CD14-positive monocyte (primary cell): ENCODE data around the gene TLE7. TPM values are rescaled to one million over a fixed set of nuclear protein-coding genes. Genes with fewer than 3 reads are reported as not detected.
A peak's percentile ranks its signal among the peaks of the same experiment; 100 is the strongest.

ENCODE experiments used
- DNase-seq, 3 donors: peaks; one replicate each; pipeline ENCODE4 v3.0.0-alpha.2; 2011 to 2022
- H2AFZ ChIP-seq: 2 replicates; pipeline ENCODE4 v1.6.0; 2012; ENCODE audit warnings: mild to moderate bottlenecking, low read depth, low read length, inconsistent platforms; ENCODE audit not compliant: insufficient read depth, poor library complexity, severe bottlenecking
- H3K27ac ChIP-seq, 2 donors: 1 replicate in 1 of 2; 2 replicates in 1 of 2; pipeline ENCODE4 v1.5.1; 2012 to 2013; ENCODE audit warnings: low read length in 2 of 2, control low read depth in 1 of 2, inconsistent platforms in 1 of 2, low read depth in 1 of 2, mild to moderate bottlenecking in 1 of 2
- H3K27me3 ChIP-seq, 2 donors: one replicate each; pipeline versions ENCODE4 v1.6.0 to v1.6.1; 2011 to 2013; ENCODE audit warnings: low read length in 2 of 2; ENCODE audit not compliant: control insufficient read depth in 2 of 2, insufficient read depth in 2 of 2
- H3K36me3 ChIP-seq, 2 donors: replicated peaks in 1 of 2; 1 replicate in 1 of 2; 2 replicates in 1 of 2; pipeline versions ENCODE4 v1.5.1 to v1.6.1; 2012 to 2013; ENCODE audit warnings: low read length in 2 of 2, control low read depth in 1 of 2, inconsistent platforms in 1 of 2, mild to moderate bottlenecking in 1 of 2; ENCODE audit not compliant: insufficient read depth in 2 of 2, control insufficient read depth in 1 of 2
- H3K4me1 ChIP-seq, 2 donors: 1 replicate in 1 of 2; 2 replicates in 1 of 2; pipeline versions ENCODE4 v1.5.1 to v1.6.1; 2012 to 2013; ENCODE audit warnings: low read length in 2 of 2, control low read depth in 1 of 2, inconsistent platforms in 1 of 2, mild to moderate bottlenecking in 1 of 2, moderate library complexity in 1 of 2; ENCODE audit not compliant: insufficient read depth in 2 of 2, control insufficient read depth in 1 of 2
- H3K4me2 ChIP-seq: replicated peaks from 2 replicates; pipeline ENCODE3; 2012; ENCODE audit warnings: low read length, moderate library complexity, mild to moderate bottlenecking; ENCODE audit not compliant: poor library complexity, severe bottlenecking; ENCODE audit errors: extremely low read depth
- H3K4me3 ChIP-seq, 3 experiments: fragments of 200-600 bp in 1 of 3; sonication (generic) in 1 of 3; replicated peaks in 1 of 3; 1 replicate in 2 of 3; 2 replicates in 1 of 3; pipeline ENCODE4 v1.5.1; 2011 to 2013; ENCODE audit warnings: low read length in 3 of 3, mild to moderate bottlenecking in 3 of 3, control low read depth in 2 of 3, low read depth in 2 of 3, inconsistent platforms in 1 of 3, moderate library complexity in 1 of 3
- H3K79me2 ChIP-seq: 2 replicates; pipeline ENCODE4 v1.6.0; 2012; ENCODE audit warnings: mild to moderate bottlenecking, control low read depth, inconsistent platforms, low read length, moderate library complexity; ENCODE audit not compliant: insufficient read depth
- H3K9ac ChIP-seq: 2 replicates; pipeline ENCODE4 v1.6.0; 2017; ENCODE audit warnings: low read length, mild to moderate bottlenecking; ENCODE audit not compliant: insufficient read depth, poor library complexity, severe bottlenecking
- H3K9me3 ChIP-seq, 2 donors: replicated peaks in 1 of 2; 1 replicate in 1 of 2; 2 replicates in 1 of 2; pipeline versions ENCODE4 v1.5.1 to v1.6.1; 2012 to 2013; ENCODE audit warnings: low read length in 2 of 2, control low read depth in 1 of 2; ENCODE audit not compliant: control insufficient read depth in 1 of 2, insufficient read depth in 1 of 2
- H4K20me1 ChIP-seq: 2 replicates; pipeline ENCODE4 v1.6.0; 2012; ENCODE audit warnings: mild to moderate bottlenecking, low read length, control low read depth, moderate library complexity; ENCODE audit not compliant: insufficient read depth
- H3K27ac Mint-ChIP-seq, 7 donors: one replicate each; pipeline ENCODE4 v1.8.0; 2020; ENCODE audit warnings: mild to moderate bottlenecking in 7 of 7, mixed read lengths in 7 of 7, moderate library complexity in 6 of 7, inconsistent platforms in 2 of 7
- H3K27me3 Mint-ChIP-seq, 3 donors: one replicate each; pipeline ENCODE4 v1.8.0; 2021 to 2022; ENCODE audit warnings: low read depth in 3 of 3, mild to moderate bottlenecking in 3 of 3, mixed read lengths in 3 of 3, moderate library complexity in 3 of 3, inconsistent platforms in 1 of 3
- H3K36me3 Mint-ChIP-seq, 2 donors: one replicate each; pipeline ENCODE4 v1.8.0; 2020; ENCODE audit warnings: mixed read lengths in 2 of 2, inconsistent platforms in 1 of 2, mild to moderate bottlenecking in 1 of 2
- H3K4me1 Mint-ChIP-seq: one replicate; pipeline ENCODE4 v1.8.0; 2020; ENCODE audit warnings: mild to moderate bottlenecking, mixed read lengths
- H3K4me3 Mint-ChIP-seq, 2 donors: one replicate each; pipeline ENCODE4 v1.8.0; 2020; ENCODE audit warnings: mild to moderate bottlenecking in 2 of 2, mixed read lengths in 2 of 2, moderate library complexity in 1 of 2
- H3K9me3 Mint-ChIP-seq, 7 donors: one replicate each; pipeline ENCODE4 v1.8.0; 2020 to 2022; ENCODE audit warnings: mixed read lengths in 7 of 7, mild to moderate bottlenecking in 6 of 7, moderate library complexity in 6 of 7, inconsistent platforms in 2 of 7
- WGBS: methylation state at CpG from one replicate; pipeline ENCODE4 v1.1.5; 2013; ENCODE audit warnings: missing lambda C conversion rate; ENCODE audit not compliant: insufficient coverage; 5-methylcytosine and 5-hydroxymethylcytosine counted together
- intact Hi-C, 2 donors: fragments of 100-400 bp; cut with micrococcal nuclease; formaldehyde crosslinking; loops; one replicate each; pipeline versions ENCODE4 v1.15.0 to v1.15.1; 2023
- polyA plus RNA-seq, 3 donors: library from polyadenylated mRNA; depleted of rRNA in 1 of 3; unstranded in 2 of 3; stranded (reverse) in 1 of 3; fragments of 300-500 nt in 2 of 3; fragments of >200 nt in 1 of 3; fragmentation: Illumina TruSeq in 2 of 3; gene quantifications; 1 replicate in 2 of 3; 2 replicates in 1 of 3; pipeline ENCODE4 v1.2.3, GENCODE V29; 2012 to 2021
- TF ChIP-seq, protein P1 (sequence below): fragments of 200-600 bp; IDR thresholded peaks from one replicate; pipeline ENCODE4 v1.8.0; 2022; ENCODE audit warnings: antibody characterized with exemption, mild to moderate bottlenecking

Gene TLE7
- polyA plus RNA-seq, 3 donors: not detected

DNA sequence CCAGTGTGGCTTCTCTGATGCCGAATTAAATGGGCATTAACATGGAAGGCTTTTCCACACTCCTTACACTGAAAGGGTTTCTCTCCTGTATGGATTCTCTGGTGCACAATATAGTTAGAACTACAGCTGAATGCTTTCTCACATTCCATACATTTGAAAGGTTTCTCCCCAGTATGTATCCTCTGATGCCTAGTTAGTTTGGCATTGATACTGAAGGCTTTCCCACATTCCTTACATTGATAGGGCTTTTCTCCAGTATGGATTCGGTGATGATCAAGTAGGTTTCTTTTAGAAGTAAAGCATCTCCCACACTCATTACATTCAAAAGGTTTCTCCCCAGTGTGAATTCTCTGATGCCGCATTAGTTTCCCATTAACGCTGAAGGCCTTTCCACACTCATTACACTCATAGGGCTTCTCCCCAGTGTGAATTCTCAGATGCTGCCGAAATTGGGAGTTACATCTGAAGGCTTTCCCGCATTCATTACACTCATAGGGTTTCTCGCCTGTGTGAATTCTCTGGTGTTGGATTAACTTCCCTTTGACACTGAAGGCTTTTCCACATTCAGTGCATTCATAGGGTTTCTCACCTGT is 6.5 kb upstream of the TLE7 start:
- intact Hi-C loops: loop anchor here in 1 of 2 donors (5.0 kb wide), 1 partner anchor 44 kb away; no protein-coding TSS in a partner anchor
- TF ChIP-seq, protein P1, sequence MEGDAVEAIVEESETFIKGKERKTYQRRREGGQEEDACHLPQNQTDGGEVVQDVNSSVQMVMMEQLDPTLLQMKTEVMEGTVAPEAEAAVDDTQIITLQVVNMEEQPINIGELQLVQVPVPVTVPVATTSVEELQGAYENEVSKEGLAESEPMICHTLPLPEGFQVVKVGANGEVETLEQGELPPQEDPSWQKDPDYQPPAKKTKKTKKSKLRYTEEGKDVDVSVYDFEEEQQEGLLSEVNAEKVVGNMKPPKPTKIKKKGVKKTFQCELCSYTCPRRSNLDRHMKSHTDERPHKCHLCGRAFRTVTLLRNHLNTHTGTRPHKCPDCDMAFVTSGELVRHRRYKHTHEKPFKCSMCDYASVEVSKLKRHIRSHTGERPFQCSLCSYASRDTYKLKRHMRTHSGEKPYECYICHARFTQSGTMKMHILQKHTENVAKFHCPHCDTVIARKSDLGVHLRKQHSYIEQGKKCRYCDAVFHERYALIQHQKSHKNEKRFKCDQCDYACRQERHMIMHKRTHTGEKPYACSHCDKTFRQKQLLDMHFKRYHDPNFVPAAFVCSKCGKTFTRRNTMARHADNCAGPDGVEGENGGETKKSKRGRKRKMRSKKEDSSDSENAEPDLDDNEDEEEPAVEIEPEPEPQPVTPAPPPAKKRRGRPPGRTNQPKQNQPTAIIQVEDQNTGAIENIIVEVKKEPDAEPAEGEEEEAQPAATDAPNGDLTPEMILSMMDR: no peak
- H2AFZ ChIP-seq: no peak overlapping the region
- Mint-ChIP-seq H3K27me3 (peaks cover 0 to 2% (median 1%) of the 10 kb centered on the region in 3 donors), H3K9me3 (peaks cover 42 to 92% (median 85%) of the 10 kb centered on the region in 7 donors), H3K4me1 (no peaks in the 10 kb centered on the region), H3K4me3 (no peak overlapping the region), H3K27ac (no peak overlapping the region), H3K36me3 (peaks cover 46 to 47% of the 10 kb centered on the region in 2 donors)
- no peaks in the 10 kb centered on the region for H3K27me3 ChIP-seq
- H4K20me1 ChIP-seq: no peaks in the 10 kb centered on the region
- no peak overlapping the region for H3K27ac ChIP-seq
- H3K4me3 ChIP-seq: peak overlapping the region in 1 of 3 experiments; percentile 13
- WGBS: 100% methylated on average over 1 of the region's 7 CpGs
- peaks cover 64 to 97% of the 10 kb centered on the region in 2 donors for H3K9me3 ChIP-seq
- H3K79me2 ChIP-seq: no peaks in the 10 kb centered on the region
- no peak overlapping the region for H3K9ac ChIP-seq
- H3K4me1 ChIP-seq: no peaks in the 10 kb centered on the region
- no peak overlapping the region for H3K4me2 ChIP-seq
- no peak for DNase-seq
- peaks cover 29 to 55% of the 10 kb centered on the region in 2 donors for H3K36me3 ChIP-seq

DNA sequence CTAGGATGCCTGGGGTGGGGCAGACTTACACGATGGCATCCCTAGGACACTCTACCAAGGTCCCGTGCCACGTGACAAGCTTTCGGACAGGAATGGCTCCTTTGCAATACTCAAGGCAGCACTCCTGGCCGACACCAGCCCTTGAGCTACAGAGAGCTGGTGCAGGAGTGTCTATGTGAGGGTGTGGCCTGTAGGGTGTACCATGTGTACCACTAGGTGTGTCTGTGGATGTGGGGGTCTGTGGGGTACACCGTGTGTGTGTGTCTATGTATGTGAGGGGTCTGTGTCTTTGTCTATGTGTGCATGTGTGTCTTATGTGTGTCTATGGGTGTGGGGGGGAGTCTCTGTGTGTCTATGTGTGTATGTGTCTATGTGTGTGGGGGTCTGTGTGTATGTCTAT is 1.9 kb upstream of the TLE7 start:
- Histone ChIP-seq H2AFZ (no peak overlapping the region), H3K27me3 (peaks cover 0 to 2% of the 10 kb centered on the region in 2 donors), H3K79me2 (no peaks in the 10 kb centered on the region), H3K4me3 (no peak overlapping the region), H3K36me3 (peaks cover under 1 to 8% of the 10 kb centered on the region in 2 donors), H3K9ac (no peak overlapping the region), H3K9me3 (peaks cover 65 to 71% of the 10 kb centered on the region in 2 donors), H4K20me1 (no peaks in the 10 kb centered on the region), H3K27ac (no peak overlapping the region), H3K4me2 (no peak overlapping the region), H3K4me1 (no peaks in the 10 kb centered on the region)
- peaks cover 23 to 79% (median 67%) of the 10 kb centered on the region in 7 donors for H3K9me3 Mint-ChIP-seq
- TF ChIP-seq, protein P1: no peak
- 92% methylated on average over 2 of the region's 6 CpGs for WGBS
- peaks cover 6 to 12% (median 7%) of the 10 kb centered on the region in 3 donors for H3K27me3 Mint-ChIP-seq
- intact Hi-C loops: no loop called here
- no peaks in the 10 kb centered on the region for H3K4me1 Mint-ChIP-seq
- peaks cover 1 to 3% of the 10 kb centered on the region in 2 donors for H3K36me3 Mint-ChIP-seq
- DNase-seq: no peak
- H3K27ac Mint-ChIP-seq: no peak overlapping the region
- H3K4me3 Mint-ChIP-seq: no peak overlapping the region
